GM12873 (cell line): ENCODE measurements around the gene PLXNB2.

Experiments
- TF ChIP-seq, protein P1 (sequence below): IDR thresholded peaks from 2 replicates; pipeline ENCODE4 v1.5.1; 2012; ENCODE audit warnings: low read depth, mild to moderate bottlenecking, moderate library complexity, low read length, control low read depth; ENCODE audit not compliant: insufficient read depth; ENCODE audit errors: missing control alignments

PLXNB2 gene

DNA sequence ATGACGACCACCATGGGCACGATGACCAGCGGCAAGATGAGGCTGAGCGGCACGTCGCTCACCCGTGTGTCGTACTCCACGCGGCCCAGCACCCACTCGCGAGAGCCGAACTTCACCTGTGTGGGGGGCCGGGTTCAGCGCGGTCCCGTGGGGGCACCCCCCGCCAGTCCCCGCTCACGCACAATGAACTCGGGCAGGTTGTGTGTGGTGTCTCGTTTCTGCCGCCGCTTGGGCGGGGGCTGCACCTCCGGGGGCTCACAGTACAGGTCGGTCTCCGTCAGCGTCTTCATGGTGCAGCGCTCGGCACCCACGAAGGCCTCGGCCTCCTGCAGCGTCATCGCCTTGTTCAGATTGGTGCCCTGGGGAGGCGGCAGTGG is 26.1 kb downstream of the PLXNB2 start:
- TF ChIP-seq, protein P1, sequence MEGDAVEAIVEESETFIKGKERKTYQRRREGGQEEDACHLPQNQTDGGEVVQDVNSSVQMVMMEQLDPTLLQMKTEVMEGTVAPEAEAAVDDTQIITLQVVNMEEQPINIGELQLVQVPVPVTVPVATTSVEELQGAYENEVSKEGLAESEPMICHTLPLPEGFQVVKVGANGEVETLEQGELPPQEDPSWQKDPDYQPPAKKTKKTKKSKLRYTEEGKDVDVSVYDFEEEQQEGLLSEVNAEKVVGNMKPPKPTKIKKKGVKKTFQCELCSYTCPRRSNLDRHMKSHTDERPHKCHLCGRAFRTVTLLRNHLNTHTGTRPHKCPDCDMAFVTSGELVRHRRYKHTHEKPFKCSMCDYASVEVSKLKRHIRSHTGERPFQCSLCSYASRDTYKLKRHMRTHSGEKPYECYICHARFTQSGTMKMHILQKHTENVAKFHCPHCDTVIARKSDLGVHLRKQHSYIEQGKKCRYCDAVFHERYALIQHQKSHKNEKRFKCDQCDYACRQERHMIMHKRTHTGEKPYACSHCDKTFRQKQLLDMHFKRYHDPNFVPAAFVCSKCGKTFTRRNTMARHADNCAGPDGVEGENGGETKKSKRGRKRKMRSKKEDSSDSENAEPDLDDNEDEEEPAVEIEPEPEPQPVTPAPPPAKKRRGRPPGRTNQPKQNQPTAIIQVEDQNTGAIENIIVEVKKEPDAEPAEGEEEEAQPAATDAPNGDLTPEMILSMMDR: no peak

DNA sequence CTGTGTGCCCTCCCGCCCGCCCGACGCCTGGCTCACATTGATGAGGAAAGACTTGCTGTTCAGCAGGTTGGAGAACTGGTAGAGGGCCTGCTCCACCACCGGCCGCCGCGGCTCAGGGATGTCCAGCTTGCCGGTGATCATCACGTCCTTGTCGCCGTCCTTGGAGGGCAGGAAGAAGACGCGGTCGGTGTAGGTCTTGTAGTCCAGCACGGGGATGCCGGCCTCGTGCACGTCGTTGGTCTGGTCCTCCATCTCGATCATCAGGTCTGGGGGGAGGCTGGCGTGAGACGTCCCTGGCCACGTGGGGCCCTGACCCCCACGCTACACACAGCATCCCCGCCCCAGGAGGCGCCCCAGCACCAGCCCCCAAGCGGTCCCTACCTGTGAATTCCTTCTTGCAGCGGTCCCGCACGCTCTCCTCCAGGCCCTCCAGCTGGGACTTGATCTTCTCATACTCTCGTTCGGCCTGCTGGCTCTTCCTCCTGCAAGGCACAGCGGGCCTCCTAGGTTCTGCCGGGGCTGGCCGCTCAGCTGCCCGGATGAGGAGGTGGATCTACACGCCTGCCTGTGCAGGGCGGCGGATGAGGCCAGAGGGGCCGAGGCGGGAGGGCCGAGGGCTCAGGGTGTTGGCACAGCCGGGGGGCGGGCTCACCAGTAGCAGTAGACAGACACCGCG is 26.6 kb downstream of the PLXNB2 start:
- TF ChIP-seq, protein P1: no peak

DNA sequence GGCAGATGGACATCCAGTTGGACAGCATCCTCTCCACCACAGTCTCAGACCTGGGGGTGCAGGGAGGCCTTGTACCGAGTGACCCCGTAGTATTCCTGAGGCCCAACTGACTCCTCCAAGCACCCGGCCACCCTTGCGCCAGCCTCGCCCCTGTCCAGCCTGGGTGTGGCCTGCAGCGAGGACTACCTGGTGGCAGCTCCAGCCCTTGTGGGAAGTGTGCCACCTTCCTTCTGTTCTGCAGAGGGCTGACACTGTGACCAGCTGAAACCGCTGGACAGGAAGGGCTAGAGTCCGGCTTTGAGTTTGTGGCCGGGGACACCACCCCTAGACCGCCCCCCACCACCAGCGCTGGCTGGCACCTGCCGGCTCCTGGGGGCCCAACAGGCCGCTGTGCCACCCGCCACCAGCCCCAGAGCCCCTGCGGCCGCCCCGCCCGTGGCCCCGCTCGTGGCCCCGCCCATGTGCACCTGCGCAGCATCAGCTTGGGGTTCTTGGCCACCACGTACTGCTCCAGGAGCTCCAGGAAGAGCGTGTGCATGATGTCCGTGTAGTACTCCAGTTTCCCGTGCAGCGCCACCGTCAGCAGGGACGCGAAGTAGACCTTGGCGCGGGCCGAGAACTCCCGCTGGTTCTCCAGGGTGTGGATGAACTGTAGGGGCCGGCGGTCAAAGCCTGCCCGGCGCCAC is 27.3 kb downstream of the PLXNB2 start:
- TF ChIP-seq, protein P1: no peak

DNA sequence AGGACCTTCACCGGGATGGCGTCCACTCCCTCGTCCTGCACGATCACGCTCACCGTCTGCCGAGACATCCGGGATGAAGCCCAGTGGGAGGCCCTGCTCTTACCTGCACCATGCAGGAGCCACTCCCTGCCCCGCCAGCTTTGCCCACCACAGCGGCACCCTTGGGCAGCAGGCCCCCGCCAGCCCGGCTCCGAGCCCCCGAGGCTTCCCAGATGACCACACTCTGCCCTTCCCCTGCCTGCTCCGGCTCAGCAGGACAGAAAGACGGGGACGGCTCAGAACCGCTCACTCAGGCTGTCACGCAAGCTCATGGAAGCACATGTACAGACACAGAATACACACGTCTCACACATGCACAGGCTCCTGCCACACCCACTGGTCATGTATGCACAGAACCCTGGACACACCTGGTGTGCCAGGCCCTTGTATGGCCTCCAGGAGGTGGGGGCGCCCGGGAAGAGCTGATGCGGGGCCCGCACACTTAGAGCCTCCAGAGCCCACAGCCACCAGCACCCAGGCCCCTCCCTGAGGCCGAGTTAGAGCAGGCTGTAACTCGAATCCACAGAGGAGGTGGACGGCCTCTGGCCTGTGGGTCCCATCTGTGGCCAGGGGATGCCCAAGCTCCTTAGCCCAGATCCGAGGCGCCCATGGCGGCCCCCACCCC is 28.4 kb downstream of the PLXNB2 start:
- TF ChIP-seq, protein P1: no peak

DNA sequence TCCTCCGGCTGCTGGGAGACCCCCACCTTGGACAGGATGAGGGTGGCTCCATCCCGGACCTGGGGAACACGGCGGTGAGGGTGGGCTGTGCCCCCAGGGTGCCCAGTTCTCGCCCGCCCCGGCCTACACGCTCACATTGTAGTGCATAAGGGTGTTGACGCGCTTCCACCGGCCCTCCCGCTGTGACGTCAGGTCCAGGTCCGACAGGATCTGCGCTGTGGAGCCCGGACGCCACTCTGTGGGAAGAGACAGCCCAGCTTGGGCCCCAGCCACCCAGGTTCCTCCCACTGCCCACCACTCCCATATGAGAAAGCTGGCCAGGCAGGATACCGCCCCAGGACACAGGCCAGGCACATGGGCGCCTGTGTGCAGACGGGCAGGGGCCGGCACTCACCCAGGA is 29.0 kb downstream of the PLXNB2 start:
- TF ChIP-seq, protein P1: no peak

DNA sequence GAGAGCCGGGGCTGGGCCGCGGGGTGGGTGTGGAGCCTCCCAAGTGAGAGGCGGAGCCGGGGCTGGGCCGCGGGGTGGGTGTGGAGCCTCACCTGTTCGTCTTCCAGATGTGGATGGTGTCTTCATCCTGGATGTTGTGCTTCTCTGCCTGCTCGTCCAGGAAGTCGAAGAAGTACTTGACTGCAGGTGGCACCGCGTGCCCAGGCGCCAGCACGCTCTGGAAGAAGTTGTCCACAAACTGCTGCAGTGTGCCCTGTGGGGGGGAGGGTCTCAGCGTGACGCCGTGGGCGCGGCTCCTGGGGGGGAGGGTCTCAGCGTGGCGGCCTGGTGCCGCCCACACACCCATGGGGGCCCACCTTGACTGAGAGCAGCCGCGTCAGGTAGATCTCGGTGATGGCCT is 29.7 kb downstream of the PLXNB2 start:
- TF ChIP-seq, protein P1: no peak

DNA sequence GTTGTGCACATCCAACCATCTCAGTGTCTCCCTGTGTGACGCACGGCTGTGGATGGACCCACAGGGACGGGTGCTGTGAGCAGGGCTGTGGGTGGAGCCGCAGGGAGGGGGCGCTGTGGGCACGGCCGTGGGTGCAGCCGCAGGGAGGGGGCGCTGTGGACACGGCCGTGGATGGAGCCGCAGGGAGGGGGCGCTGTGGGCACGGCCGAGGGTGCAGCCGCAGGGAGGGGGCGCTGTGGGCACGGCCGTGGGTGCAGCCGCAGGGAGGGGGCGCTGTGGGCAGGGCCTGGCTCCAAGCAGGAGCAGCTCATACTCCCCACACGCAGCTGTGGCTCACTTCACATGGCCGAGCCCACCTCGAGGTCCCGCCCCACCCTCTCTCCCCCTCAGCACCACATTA is 31.3 kb downstream of the PLXNB2 start:
- TF ChIP-seq, protein P1: peak; percentile 72
